HG02938 (cell line): Measurements from ENCODE around the gene STAB2.
"Not testable (repeated sequence)": the region's sequence is repeated elsewhere in the genome, so short reads cannot be mapped to it uniquely, and the experiment has no call there.

Experiments
- ATAC-seq: cut with Tn5 transposase; IDR thresholded peaks from one replicate; pipeline ENCODE4 v1.9.1; 2021; ENCODE audit warnings: mild to moderate bottlenecking, moderate library complexity; ENCODE audit not compliant: unreplicated experiment

STAB2 gene

GRCh38 chr12:103647267-103647666, 60.2 kb downstream of the STAB2 start:
- no peak for ATAC-seq

- no peak for ATAC-seq
Observed at GRCh38 chr12:103652808-103653207, 65.7 kb downstream of the STAB2 start.

GRCh38 chr12:103653568-103654173, 66.6 kb downstream of the STAB2 start:
- not testable (repeated sequence) for ATAC-seq

GRCh38 chr12:103654816-103655215, 67.7 kb downstream of the STAB2 start:
- no peak for ATAC-seq

- no peak for ATAC-seq
Observed at GRCh38 chr12:103656291-103656690, 69.2 kb downstream of the STAB2 start.

GRCh38 chr12:103657331-103657730, 70.3 kb downstream of the STAB2 start:
- ATAC-seq: no peak

- no peak for ATAC-seq
Observed at GRCh38 chr12:103664626-103665025, 77.6 kb downstream of the STAB2 start.

- ATAC-seq: no peak
Observed at GRCh38 chr12:103665971-103666370, 78.9 kb downstream of the STAB2 start.

GRCh38 chr12:103667125-103667524, 80.1 kb downstream of the STAB2 start:
- ATAC-seq: no peak

- ATAC-seq: no peak
Observed at GRCh38 chr12:103668520-103668919, 81.4 kb downstream of the STAB2 start.

- ATAC-seq: no peak
Observed at GRCh38 chr12:103671367-103671766, 84.3 kb downstream of the STAB2 start.

GRCh38 chr12:103672401-103673119, 85.5 kb downstream of the STAB2 start:
- ATAC-seq: no peak

- no peak for ATAC-seq
Observed at GRCh38 chr12:103673487-103673886, 86.4 kb downstream of the STAB2 start.

- no peak for ATAC-seq
Observed at GRCh38 chr12:103673891-103674375, 86.9 kb downstream of the STAB2 start.

- no peak for ATAC-seq
Observed at GRCh38 chr12:103676893-103677292, 89.8 kb downstream of the STAB2 start.

GRCh38 chr12:103677341-103677740, 90.3 kb downstream of the STAB2 start:
- no peak for ATAC-seq

GRCh38 chr12:103677905-103678304, 90.8 kb downstream of the STAB2 start:
- no peak for ATAC-seq

GRCh38 chr12:103679421-103680170, 92.5 kb downstream of the STAB2 start:
- ATAC-seq: no peak

GRCh38 chr12:103680591-103681141, 93.6 kb downstream of the STAB2 start:
- ATAC-seq: no peak

GRCh38 chr12:103686026-103686425, 99.0 kb downstream of the STAB2 start:
- ATAC-seq: no peak

- no peak for ATAC-seq
Observed at GRCh38 chr12:103687253-103687652, 100.2 kb downstream of the STAB2 start.
